Prostate gland (tissue), 2 donors: ENCODE results near the gene DYRK4. TPM values are rescaled to one million over a fixed set of nuclear protein-coding genes. Genes with fewer than 3 reads are reported as not detected.

Experiments
- DNase-seq: peaks from one replicate; pipeline ENCODE4 v3.0.0-alpha.2; 2019; ENCODE audit warnings: low spot score
- H3K27ac ChIP-seq, 2 donors: fragments of 200-600 bp; sonication (generic); 2 replicates each; pipeline ENCODE4 v1.5.1; 2017 to 2019
- H3K27me3 ChIP-seq: fragments of 200-600 bp; sonication (generic); replicated peaks from 2 replicates; pipeline ENCODE4 v1.5.1; 2019; ENCODE audit not compliant: insufficient read depth
- H3K36me3 ChIP-seq, 2 donors: fragments of 200-600 bp; sonication (generic); 1 replicate in 1 of 2; 2 replicates in 1 of 2; pipeline versions ENCODE4 v1.5.1 to v1.8.1; 2017 to 2019
- H3K4me1 ChIP-seq: fragments of 200-600 bp; sonication (generic); replicated peaks from 2 replicates; pipeline ENCODE4 v1.5.1; 2019
- H3K4me3 ChIP-seq, 2 donors: fragments of 200-600 bp; sonication (generic); 2 replicates each; pipeline ENCODE4 v1.5.1; 2017 to 2019
- H3K9me3 ChIP-seq: fragments of 200-600 bp; sonication (generic); 2 replicates; pipeline ENCODE4 v1.5.1; 2017
- CTCF ChIP-seq, 4 experiments: fragments of 200-600 bp in 2 of 4; fragments of 450-650 bp in 2 of 4; sonication (generic) in 2 of 4; IDR thresholded peaks; 1 replicate in 3 of 4; 2 replicates in 1 of 4; pipeline ENCODE4 v1.5.1; 2016 to 2019; ENCODE audit warnings: antibody characterized with exemption in 4 of 4, mild to moderate bottlenecking in 2 of 4, moderate library complexity in 2 of 4
- POLR2A ChIP-seq: fragments of 450-650 bp; IDR thresholded peaks from one replicate; pipeline ENCODE4 v1.6.1; 2016; ENCODE audit warnings: antibody characterized with exemption, mild to moderate bottlenecking
- POLR2AphosphoS5 ChIP-seq: sonication (generic); formaldehyde crosslinking; IDR thresholded peaks from one replicate; pipeline ENCODE4 v1.6.1; 2017; ENCODE audit warnings: antibody characterized with exemption
- WGBS: methylation state at CpG from one replicate; pipeline ENCODE4 v1.1.5; 2018; 5-methylcytosine and 5-hydroxymethylcytosine counted together
- intact Hi-C: fragments of 100-400 bp; cut with DNase I; formaldehyde crosslinking; loops from one replicate; pipeline ENCODE4 v1.14.2; 2022
- total RNA-seq, 2 donors: library from RNA; depleted of rRNA; stranded (reverse); fragments of >200 nt; gene quantifications; one replicate each; pipeline ENCODE4 v1.1.0, GENCODE V29; 2016

The DYRK4 gene
- total RNA-seq, 2 donors from 2014 or later = 42.2 to 61.2 TPM

- no peak for DNase-seq
- Histone ChIP-seq H3K9me3 (no peaks in the 10 kb centered on the region), H3K4me3 (no peak overlapping the region), H3K4me1 (no peaks in the 10 kb centered on the region), H3K27ac (no peak overlapping the region), H3K36me3 (no peaks in the 10 kb centered on the region), H3K27me3 (no peaks in the 10 kb centered on the region)
- intact Hi-C loops = no loop called here
- TF ChIP-seq CTCF (IDR thresholded peaks at IDR 0.05) (no peak), POLR2AphosphoS5 (no peak), POLR2A (no peak)
- WGBS = 85% methylated on average over 7 of the region's 7 CpGs
Observed at GRCh38 chr12:4572680-4573079, 10.7 kb downstream of the DYRK4 start.

GRCh38 chr12:4579305-4580102 is 17.5 kb downstream of the DYRK4 start:
- no peaks in the 10 kb centered on the region for H3K9me3 ChIP-seq
- WGBS = 42% methylated on average over 8 of the region's 8 CpGs
- no peaks in the 10 kb centered on the region for H3K27me3 ChIP-seq
- H3K36me3 ChIP-seq = no peaks in the 10 kb centered on the region
- H3K27ac ChIP-seq = no peak overlapping the region
- no peak overlapping the region for H3K4me3 ChIP-seq
- H3K4me1 ChIP-seq = no peaks in the 10 kb centered on the region
- no peak for DNase-seq
- TF ChIP-seq CTCF (IDR thresholded peaks at IDR 0.05) = no peak
- TF ChIP-seq POLR2A = no peak
- TF ChIP-seq POLR2AphosphoS5 = no peak
- intact Hi-C loops = no loop called here

GRCh38 chr12:4580281-4580688 is 18.3 kb downstream of the DYRK4 start:
- Histone ChIP-seq H3K4me1 (no peaks in the 10 kb centered on the region), H3K4me3 (no peak overlapping the region), H3K27ac (no peak overlapping the region), H3K36me3 (no peaks in the 10 kb centered on the region), H3K9me3 (no peaks in the 10 kb centered on the region), H3K27me3 (no peaks in the 10 kb centered on the region)
- WGBS = 70% methylated on average over 3 of the region's 3 CpGs
- DNase-seq = no peak
- TF ChIP-seq CTCF (IDR thresholded peaks at IDR 0.05) (no peak), POLR2A (no peak)
- intact Hi-C loops = no loop called here

- H3K27ac ChIP-seq = no peak overlapping the region
- WGBS = 72% methylated on average over 6 of the region's 6 CpGs
- TF ChIP-seq POLR2AphosphoS5 = no peak
- no peak for DNase-seq
- H3K27me3 ChIP-seq = no peaks in the 10 kb centered on the region
- no peaks in the 10 kb centered on the region for H3K4me1 ChIP-seq
- H3K36me3 ChIP-seq = no peaks in the 10 kb centered on the region
- no peak overlapping the region for H3K4me3 ChIP-seq
- intact Hi-C loops = no loop called here
- no peaks in the 10 kb centered on the region for H3K9me3 ChIP-seq
Observed at GRCh38 chr12:4584281-4584680, 22.3 kb downstream of the DYRK4 start.

GRCh38 chr12:4584896-4585295 is 22.9 kb downstream of the DYRK4 start:
- intact Hi-C loops = no loop called here
- WGBS = 90% methylated on average over 7 of the region's 7 CpGs
- DNase-seq = no peak

More at GRCh38 chr12:4584896-4585295, 22.9 kb downstream of the DYRK4 start:
- no peaks in the 10 kb centered on the region for H3K36me3 ChIP-seq
- H3K4me3 ChIP-seq = no peak overlapping the region
- no peaks in the 10 kb centered on the region for H3K27me3 ChIP-seq
- no peak overlapping the region for H3K27ac ChIP-seq
- H3K9me3 ChIP-seq = no peaks in the 10 kb centered on the region
- H3K4me1 ChIP-seq = no peaks in the 10 kb centered on the region
- TF ChIP-seq POLR2AphosphoS5 (no peak), CTCF (IDR thresholded peaks at IDR 0.05) (no peak), POLR2A (no peak)
